ENCODE results near the gene M1AP.
A peak's percentile ranks its signal among the peaks of the same experiment; 100 is the strongest.

Gene M1AP

DNA sequence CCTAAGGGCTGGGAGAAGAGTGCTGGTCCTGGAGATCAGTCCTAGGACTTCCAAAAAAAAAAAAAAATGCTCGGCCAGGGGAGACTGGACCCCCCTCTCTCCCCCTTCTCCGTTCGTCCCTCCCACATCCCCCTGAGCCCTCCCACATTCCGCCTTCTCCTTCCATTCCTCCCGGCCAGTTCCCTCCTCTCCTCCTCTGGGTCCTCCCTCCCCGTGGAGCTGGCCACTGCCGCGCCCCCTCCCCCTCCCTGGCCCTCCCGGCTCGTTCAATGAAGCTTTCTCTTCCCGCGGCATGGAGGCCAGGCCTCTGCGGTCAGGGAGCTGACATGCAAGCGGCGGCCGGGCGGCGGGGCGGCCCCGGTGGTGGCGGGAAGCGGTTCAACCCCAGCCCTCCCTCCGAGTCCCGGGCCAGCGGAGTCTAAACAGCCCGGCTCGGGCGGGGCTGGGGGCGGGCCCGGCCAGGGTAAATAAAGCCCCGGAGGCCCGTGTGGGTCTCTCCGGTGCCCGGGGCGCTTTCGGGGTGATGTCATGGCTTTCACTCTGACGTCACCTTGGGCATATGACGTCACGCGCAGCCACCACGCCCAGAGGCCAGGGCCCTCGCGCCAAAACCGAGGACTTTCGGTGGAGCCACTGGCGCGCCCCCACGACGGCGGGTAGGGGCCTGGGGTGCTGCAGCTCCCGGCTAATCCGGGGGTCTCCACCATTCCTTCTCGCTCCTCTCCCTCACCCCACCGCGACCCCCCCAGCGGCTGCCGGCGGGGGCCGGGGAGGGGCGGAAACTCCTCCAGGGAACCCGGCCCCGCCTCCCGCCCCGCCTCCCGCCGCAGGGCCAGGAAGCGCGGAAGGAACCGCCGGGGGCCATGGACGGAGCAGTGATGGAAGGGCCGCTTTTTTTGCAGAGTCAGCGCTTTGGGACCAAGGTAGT, 94.0 kb downstream of the M1AP start, which contains the start of the genes DOK1 and LOXL3:
DOK1 (plus strand) TSS at position 829 of the 928 bp plus-strand sequence; CDS start at position 864, 35 bp downstream.
LOXL3 (minus strand) TSS at position 51 of the 928 bp plus-strand sequence. CDS start 1,308 bp downstream, outside the sequence.
- H3K4me3 ChIP-seq (ENCODE audit: low read depth, low read length), result peak within 1 kb of the TSS; percentile 92
- in situ Hi-C loops (cut with HindIII; ENCODE audit: low sequenced_read_pairs), result no loop called here
- peak; percentile 89 for DNase-seq (ENCODE audit: low read depth)
- TF ChIP-seq, protein P1, sequence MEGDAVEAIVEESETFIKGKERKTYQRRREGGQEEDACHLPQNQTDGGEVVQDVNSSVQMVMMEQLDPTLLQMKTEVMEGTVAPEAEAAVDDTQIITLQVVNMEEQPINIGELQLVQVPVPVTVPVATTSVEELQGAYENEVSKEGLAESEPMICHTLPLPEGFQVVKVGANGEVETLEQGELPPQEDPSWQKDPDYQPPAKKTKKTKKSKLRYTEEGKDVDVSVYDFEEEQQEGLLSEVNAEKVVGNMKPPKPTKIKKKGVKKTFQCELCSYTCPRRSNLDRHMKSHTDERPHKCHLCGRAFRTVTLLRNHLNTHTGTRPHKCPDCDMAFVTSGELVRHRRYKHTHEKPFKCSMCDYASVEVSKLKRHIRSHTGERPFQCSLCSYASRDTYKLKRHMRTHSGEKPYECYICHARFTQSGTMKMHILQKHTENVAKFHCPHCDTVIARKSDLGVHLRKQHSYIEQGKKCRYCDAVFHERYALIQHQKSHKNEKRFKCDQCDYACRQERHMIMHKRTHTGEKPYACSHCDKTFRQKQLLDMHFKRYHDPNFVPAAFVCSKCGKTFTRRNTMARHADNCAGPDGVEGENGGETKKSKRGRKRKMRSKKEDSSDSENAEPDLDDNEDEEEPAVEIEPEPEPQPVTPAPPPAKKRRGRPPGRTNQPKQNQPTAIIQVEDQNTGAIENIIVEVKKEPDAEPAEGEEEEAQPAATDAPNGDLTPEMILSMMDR (IDR thresholded peaks at IDR 0.05; ENCODE audit: low read depth, low read length, missing control alignments), result no peak

DNA sequence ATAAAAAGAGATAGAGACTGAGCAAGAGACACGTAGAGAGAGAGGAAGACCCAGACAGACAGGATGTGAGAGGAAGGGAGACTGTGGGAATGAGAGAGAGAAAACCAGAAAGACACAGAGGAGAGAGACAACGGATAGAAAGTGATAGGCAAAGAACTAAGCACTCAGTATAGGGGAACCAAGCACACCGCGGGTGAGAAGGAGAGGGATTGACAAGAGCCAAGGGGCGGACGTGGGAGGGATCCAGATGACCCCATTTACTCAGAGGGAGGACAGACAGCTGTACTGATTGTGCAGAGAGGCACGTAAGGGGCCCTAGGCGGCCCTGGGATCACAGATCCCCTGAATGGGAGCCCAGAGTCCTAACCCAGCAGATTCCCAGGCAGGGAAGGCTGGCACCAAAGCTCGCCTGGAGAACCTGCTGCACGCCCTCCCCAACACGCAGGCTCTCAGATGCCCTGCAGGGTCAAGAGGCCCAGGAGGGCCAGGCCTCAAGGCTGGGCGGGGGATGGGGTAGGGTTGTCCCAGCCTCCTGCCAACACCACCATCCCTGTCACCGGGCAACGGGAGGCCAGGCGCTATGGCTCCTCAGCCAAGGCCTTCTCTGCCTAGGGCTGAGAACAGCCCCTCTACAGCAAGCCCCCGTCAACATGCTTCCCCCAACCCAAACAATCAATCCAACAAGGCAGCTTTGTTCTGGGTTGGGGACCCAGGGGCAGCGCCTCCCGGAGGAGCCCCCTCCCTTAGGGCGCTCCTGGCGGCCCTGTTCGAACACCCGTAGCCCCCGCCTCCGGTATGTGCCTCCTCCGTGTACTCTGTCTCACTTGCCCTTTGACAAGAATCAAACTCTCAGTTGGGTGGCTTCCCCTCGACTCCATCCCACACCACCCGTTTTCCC, 95.0 kb downstream of the M1AP start:
- in situ Hi-C loops (cut with HindIII; ENCODE audit: low sequenced_read_pairs), result no loop called here
- TF ChIP-seq, protein P1 (IDR thresholded peaks at IDR 0.05; ENCODE audit: low read depth, low read length, missing control alignments), result no peak
- DNase-seq (ENCODE audit: low read depth), result no peak
- H3K4me3 ChIP-seq (ENCODE audit: low read depth, low read length), result peak overlapping the region; percentile 92

DNA sequence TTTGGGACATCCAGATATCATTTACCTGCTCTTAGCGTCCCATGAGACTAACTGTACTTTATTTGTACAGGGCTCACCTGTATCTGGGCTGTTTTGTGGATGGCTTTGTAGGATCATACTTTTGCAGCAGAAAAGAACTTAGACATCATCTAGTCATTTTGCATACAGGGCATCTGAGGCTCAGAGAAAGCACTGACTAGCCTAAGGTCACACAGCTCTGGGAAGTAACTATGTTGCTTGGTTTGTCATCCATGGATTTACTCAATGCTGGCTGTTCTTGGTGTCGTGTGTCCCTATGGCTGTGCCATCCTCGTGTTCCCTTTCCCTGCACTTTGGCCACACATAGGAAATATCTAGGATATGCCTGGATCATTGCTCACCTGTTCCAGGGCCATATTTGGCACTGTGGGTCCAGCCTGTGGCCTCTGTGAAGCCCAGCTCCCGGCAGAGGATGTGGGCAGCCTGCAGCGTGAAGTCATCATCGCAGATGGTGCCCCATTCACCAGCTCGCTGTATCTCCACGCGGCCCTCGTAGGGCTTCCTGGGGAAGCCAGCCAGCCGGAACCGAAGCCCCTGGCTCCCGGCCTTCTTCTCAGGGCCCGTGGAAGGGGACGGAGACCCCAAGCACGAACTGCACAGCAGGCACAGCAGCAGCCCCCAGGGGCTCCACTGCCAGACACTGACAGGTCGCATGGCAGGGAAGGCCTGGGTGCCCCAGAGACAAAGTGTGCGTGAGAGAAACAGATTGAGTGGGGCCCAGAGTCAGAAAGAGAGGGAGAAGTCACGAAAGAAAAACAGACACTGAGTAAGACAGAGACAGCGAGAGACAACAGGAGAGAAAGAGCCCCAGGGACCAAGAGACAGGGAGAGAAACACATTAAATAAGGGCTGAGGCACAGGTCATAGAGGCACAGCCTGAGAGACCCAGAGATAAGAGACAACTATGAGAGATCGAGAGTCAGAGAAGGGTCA, 95.9 kb downstream of the M1AP start:
- no peak for DNase-seq (ENCODE audit: low read depth)
- TF ChIP-seq, protein P1 (IDR thresholded peaks at IDR 0.05; ENCODE audit: low read depth, low read length, missing control alignments), result no peak
- in situ Hi-C loops (cut with HindIII; ENCODE audit: low sequenced_read_pairs), result no loop called here
- peak overlapping the region; percentile 92 for H3K4me3 ChIP-seq (ENCODE audit: low read depth, low read length)

DNA sequence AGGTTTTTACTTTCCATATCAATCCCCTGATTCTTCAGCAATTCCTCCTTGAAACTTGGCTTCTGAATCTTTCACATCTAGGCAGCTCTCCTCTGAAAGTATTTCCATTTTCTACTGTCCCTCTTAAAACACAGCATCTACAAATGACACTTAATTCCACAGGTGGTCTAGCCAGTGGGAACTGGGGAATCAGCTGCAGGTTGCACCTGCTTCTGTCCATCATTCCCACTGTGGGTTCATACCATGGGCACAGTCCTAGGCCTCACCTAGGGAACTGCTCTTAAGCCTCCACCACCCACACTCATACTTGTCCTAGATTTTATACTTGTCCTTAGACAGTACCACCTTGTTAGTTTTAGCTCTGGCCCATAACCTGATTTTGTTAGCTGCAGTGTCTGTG, 96.6 kb downstream of the M1AP start:
- H3K4me3 ChIP-seq (ENCODE audit: low read depth, low read length), result peak overlapping the region; percentile 92
- TF ChIP-seq, protein P1 (IDR thresholded peaks at IDR 0.05; ENCODE audit: low read depth, low read length, missing control alignments), result no peak
- in situ Hi-C loops (cut with HindIII; ENCODE audit: low sequenced_read_pairs), result no loop called here
- DNase-seq (ENCODE audit: low read depth), result no peak

DNA sequence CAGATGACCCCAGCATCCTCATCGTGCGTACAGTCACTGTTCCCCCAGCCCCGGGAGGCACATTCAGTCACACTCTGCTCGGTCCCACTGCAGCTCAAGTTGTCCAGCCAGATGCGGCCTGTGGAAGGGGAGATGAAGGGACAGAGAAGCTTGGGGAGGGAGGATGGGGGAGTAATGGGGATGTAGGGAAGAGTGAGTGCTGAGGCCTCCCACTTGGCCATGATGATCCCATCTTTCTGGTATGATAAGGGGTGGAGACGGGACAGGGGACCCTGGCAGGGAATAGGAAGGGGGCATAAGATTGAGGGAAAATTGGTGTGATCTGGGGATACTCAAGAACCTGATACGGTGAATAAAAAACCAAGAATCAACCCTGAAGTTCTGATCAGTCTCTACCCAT, 97.9 kb downstream of the M1AP start:
- DNase-seq (ENCODE audit: low read depth), result no peak
- H3K4me3 ChIP-seq (ENCODE audit: low read depth, low read length), result no peak overlapping the region
- in situ Hi-C loops (cut with HindIII; ENCODE audit: low sequenced_read_pairs), result no loop called here
- TF ChIP-seq, protein P1 (IDR thresholded peaks at IDR 0.05; ENCODE audit: low read depth, low read length, missing control alignments), result no peak

Measured in astrocyte of the cerebellum (primary cell).